A549 treated with Mapracorat at 1 μM for 4 hours (cell line): ENCODE results near the gene CLCN2. TPM values are rescaled to one million over a fixed set of nuclear protein-coding genes. Genes with fewer than 3 reads are reported as not detected.

Source experiments
- total RNA-seq: library from RNA; stranded (reverse); fragments of 200-300 nt; extraction: Qiagen RNA extraction; gene quantifications from 5 replicates; pipeline ENCODE4 v1.2.3, GENCODE V29; 2022

The CLCN2 gene
- 4.9 to 6.9 TPM (median 6.5 TPM) in 5 replicates for total RNA-seq

GRCh38 chr3:184361532-184361931 lies at the start of gene CLCN2, which contains the start of gene POLR2H:
CLCN2 (minus strand) TSS chr3:184361605; CDS start chr3:184361479, 126 bp downstream.
POLR2H (plus strand) TSS chr3:184361710; CDS start chr3:184363493, 1,783 bp downstream.

GRCh38 chr3:184379358-184380184 lies 18.2 kb upstream of the CLCN2 start, which contains the start of gene CHRD:
CHRD (plus strand) TSS chr3:184380054; CDS start chr3:184380319, 265 bp downstream.

GRCh38 chr3:184377882-184378445 lies 16.6 kb upstream of the CLCN2 start, which contains the start of gene THPO:
THPO (minus strand) TSS chr3:184378207; CDS start chr3:184376259, 1,948 bp downstream.

GRCh38 chr3:184337399-184337714 lies 24.0 kb downstream of the CLCN2 start, which contains the start of gene FAM131A:
FAM131A (plus strand) TSS chr3:184337600; CDS start chr3:184337631, 31 bp downstream.

GRCh38 chr3:184314363-184314699 lies 47.1 kb downstream of the CLCN2 start, which contains the start of gene EIF4G1:
EIF4G1 (plus strand) TSS chr3:184314606; CDS start chr3:184315797, 1,191 bp downstream.

GRCh38 chr3:184298759-184299487 lies 62.5 kb downstream of the CLCN2 start, which contains the start of gene PSMD2:
PSMD2 (plus strand) TSS chr3:184299241; CDS start chr3:184299267, 26 bp downstream.

Other genes with a start within 250 kb of the CLCN2 start
- 25.3 to 30.3 TPM (median 28.3 TPM) in 5 replicates for gene EIF2B5, start 226.2 kb downstream of the CLCN2 start, total RNA-seq
- 17.9 to 27.2 TPM (median 23.7 TPM) in 5 replicates for gene DVL3, start 206.2 kb downstream of the CLCN2 start, total RNA-seq
- gene AP2M1, start 186.8 kb downstream of the CLCN2 start, total RNA-seq, result 296 to 311 TPM (median 303 TPM) in 5 replicates
- gene ABCF3, start 175.4 kb downstream of the CLCN2 start, total RNA-seq, result 28.9 to 38.9 TPM (median 34.0 TPM) in 5 replicates
- 0.21 to 0.60 TPM (median 0.34 TPM) in 5 replicates for gene VWA5B2, start 132.0 kb downstream of the CLCN2 start, total RNA-seq
- 62.0 to 84.4 TPM (median 69.1 TPM) in 5 replicates for gene ALG3, start 112.6 kb downstream of the CLCN2 start, total RNA-seq
- 9.6 to 13.2 TPM (median 11.4 TPM) in 5 replicates for gene EEF1AKMT4, start 111.9 kb downstream of the CLCN2 start, total RNA-seq
- gene CAMK2N2, start 100.1 kb downstream of the CLCN2 start, total RNA-seq, result 0.86 to 1.9 TPM (median 1.6 TPM) in 5 replicates
- gene ECE2, start 85.6 kb downstream of the CLCN2 start, total RNA-seq, result not detected in 5 replicates
- gene PSMD2, start 62.4 kb downstream of the CLCN2 start, total RNA-seq, result 298 to 372 TPM (median 303 TPM) in 5 replicates
- gene EIF4G1, start 47.0 kb downstream of the CLCN2 start, total RNA-seq, result 249 to 270 TPM (median 261 TPM) in 5 replicates
- 8.8 to 13.9 TPM (median 12.4 TPM) in 5 replicates for gene FAM131A, start 24.0 kb downstream of the CLCN2 start, total RNA-seq
- 69.4 to 81.7 TPM (median 74.8 TPM) in 5 replicates for gene POLR2H, start 105 bp upstream of the CLCN2 start, total RNA-seq
- gene THPO, start 16.6 kb upstream of the CLCN2 start, total RNA-seq, result 0.08 to 0.16 TPM (median 0.15 TPM) in 3 of 5 replicates, not detected in the others
- 0.13 to 0.46 TPM (median 0.15 TPM) in 4 of 5 replicates, not detected in the other for gene CHRD, start 18.4 kb upstream of the CLCN2 start, total RNA-seq
- gene EPHB3, start 200.2 kb upstream of the CLCN2 start, total RNA-seq, result 0.24 to 0.46 TPM (median 0.29 TPM) in 5 replicates